Measurements from ENCODE around the gene MVB12B.

The MVB12B gene

DNA sequence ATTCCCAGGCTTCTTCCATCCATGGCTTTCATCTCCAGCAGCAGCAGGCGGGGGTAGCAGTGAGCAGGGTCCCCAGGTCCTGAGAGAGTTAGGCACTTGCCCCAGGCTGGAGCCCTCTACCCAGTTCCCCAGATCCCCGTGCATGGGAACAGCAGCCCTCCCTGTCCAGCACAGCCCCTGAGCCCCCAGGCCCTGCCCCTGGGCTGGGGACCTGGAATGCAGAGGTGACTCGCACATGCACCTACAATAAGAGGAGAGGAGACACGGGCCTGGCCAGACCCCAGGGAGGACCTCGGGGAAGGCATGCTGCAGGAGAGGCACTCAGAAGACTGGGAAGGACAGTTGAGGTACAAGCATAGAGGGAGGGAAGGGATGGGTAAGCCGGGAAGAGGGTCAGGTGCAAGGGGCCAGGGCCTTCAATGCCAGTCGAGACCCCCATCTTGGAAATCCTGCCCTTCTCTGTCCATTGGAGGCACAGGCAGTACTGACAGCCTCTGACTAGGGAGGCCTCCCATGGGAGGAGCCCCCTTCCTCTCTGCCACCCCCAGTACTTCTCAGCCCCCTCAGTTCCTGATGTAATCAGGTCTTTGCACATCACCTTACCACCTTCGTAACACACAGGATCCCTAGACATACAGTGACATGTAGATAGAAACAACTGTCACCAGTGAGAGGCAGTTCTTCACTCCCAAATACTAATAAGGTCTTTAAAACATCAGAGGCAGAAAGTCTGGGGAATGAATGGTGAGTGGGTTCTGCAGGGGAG, 151.8 kb downstream of the MVB12B start:
- DNase-seq, result no peak

DNA sequence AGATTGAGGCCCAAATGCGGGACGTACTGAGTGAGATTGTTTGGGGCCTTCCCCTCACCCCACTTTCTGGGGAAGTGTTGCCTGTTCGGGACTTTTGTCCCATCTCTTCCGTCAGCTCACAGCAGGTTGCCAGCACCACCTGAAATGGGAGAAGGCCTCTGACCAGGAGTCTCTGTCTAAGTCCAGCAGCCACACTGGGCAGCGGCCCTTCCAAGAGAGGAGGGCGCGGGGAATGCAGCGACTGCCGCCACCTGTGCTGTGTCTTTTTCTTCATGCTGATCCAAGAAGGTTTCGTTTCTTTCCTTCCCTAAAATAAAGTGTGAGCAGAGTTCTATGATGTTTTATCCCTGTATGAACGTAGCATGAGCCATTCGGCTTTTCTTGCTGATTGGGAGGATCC, 152.9 kb downstream of the MVB12B start:
- DNase-seq, result no peak

DNA sequence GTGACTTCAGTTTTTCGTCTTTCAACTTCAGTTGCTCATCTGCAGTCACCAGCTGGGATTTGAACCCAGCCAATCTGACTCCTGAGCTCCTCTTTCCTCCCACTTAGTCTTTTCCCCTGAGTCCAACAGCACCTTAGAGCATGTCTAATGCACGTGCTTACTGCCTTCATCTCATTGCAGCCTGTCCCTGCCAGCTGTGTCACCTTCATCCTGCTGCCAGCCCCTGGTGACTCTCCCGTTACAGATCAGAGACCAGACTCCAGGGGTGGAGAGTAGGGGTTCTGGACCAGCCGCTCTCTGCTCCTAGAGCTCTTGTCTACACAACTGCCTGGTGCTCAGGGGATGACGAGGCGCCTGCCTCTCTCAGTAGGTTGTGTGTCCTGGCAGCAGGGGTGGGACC, 154.2 kb downstream of the MVB12B start:
- DNase-seq, result no peak

DNA sequence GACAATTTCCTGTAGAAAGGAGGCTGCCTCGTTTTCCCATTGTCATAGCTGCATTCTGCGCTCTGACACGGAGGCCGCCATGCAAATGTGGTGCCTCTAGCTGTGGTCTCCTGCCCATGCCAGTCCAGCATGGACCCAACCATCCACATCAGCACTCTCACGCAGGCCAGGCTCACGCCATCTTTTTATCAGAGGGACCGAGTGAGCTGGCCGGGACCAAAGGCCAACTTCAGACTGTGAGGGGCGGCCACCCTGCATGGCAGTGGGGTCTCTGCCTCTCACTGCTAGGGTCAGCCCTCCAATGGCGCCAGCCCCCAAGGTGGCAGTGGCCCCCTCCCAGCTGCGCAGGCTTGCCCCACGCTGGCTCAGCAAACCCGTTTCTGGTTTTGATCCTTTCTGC, 155.2 kb downstream of the MVB12B start:
- DNase-seq, result no peak

DNA sequence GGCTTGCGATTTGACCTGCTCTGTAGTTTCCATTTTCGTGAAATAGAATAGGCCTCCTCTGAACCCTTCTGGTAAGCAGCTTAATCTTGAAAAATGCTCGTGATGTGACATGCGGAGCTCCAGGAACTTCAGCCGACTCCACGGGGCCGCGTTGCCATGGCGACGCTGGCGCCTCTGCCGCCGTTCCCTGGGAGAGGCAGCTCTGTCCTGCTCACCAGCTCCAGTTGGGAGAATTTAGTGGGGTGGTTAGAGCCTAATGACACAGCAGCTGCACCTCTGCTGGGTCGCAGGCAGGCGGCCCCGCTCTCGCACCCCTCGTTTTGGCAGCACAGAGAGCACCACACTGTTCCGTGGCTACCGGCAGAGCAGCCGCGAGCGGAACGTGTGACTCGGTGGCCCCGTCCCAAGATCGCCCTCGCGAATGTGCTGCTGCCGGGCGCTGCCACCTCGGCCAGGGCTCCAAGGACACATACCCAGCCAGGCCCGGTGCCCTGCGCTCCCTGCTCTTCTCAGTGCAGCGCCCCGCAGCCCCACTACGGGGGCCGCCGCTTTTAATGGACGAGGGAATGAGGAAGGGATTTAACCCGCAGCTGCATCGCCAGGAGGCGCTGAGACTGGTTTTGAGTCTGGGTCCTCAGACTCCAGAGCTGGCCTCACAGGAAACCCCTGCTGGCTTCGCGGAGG, 155.9 kb downstream of the MVB12B start:
- DNase-seq, result no peak

DNA sequence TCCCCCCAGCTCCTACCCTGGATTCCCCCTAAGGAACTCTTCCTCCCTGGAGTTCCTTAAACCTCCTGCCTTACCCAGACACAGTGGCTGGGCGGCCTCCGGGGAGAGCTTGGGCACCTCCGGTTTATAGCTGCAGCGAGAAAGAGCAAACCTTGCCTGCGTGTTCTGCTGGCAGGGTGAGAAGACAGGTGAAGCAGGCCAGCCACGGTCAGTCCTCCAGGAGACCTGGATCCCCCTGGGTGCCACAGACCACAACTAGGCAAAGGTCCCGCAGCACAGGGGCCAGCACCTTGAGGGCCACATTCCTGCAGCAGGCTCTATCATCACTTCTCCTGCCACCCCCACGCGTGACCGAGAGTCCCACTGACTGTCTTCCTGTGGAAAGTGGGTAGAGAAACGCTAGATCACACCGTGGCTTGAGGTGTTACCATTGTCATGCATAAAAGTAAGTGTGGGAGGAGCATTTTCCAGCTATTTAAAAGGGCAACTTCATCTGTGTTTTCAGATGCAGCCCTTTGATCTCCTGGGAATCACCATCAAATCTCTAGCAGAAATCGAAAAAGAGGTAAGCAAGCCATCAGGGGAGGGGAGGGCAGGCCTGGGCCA, 156.9 kb downstream of the MVB12B start:
- no peak for DNase-seq

DNA sequence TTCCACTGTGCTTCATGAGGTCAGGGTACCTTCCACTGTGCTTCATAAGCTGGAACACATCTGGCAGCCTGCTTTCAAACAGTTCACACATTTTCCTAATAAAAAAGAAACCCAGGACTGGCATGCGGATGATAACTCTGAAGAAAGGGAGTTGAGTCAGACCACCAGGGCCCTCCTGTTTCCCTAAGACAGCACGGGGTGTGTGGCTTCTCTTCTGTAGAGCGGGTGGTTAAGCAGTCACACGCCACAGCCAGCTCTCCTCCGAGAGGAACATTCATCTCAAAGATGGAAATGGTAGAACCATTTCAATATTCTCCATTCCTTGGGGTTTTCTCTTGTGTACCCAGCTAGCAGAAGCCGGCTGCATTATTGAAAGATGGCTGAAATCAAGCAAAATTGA, 159.0 kb downstream of the MVB12B start:
- DNase-seq, result no peak

DNA sequence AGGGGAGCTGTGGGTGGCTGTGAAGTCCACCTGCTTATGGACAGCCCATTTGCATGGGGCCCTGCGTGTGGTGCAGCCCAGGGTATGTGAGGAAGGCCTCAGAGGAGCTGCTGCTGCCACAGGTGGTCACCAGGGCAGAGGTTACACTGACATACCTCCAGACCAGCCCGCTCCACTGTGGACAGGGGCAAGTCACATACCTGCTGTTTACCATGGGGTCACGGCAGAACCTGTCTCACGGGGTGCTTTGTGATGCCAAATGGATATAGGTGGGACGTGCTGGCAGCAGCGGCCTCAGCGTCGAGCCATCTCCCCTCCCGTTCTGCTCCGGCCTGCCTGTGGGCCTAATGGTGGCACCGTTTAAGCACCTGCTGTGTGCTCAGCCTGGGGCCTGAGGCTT, 159.6 kb downstream of the MVB12B start:
- DNase-seq, result no peak

DNA sequence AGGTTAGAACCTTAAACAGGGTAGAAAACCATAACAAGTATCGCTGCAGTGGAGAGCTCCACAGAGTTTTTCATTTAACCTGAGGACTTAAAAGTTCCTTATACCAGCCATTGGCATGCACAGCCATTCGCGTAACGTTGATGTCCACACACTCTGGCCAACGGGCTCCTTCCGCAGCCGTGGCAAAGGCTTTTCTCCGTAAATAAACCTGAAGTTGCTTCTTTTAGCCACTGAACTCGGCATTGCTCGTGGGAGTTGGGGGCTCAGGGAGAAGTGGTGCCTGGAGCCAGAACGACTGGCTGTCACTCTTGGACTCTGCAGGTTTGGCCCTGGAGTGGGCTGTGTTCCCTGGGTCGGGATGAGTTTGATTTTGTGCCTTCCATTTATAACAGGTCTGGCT, 161.2 kb downstream of the MVB12B start:
- DNase-seq, result no peak

DNA sequence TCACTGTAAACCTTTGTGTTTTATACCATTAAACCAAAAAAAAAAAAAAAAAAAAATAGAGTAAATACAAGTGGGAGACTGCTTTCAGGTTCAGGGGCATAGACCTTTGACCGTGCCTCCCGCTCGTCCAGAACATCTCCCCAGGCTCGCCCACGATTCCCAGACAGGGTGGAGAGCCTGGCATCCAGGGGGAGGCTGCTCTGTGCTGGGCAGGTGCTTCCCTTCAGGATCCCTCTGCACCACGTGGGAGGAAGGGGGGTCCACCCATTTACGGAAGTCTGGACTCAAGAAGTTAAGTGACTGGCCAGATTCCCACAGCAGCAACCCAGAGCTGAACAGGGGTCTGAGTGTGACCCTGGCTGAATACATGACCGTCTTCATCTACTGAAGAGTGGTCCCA, 161.7 kb downstream of the MVB12B start:
- DNase-seq, result no peak

DNA sequence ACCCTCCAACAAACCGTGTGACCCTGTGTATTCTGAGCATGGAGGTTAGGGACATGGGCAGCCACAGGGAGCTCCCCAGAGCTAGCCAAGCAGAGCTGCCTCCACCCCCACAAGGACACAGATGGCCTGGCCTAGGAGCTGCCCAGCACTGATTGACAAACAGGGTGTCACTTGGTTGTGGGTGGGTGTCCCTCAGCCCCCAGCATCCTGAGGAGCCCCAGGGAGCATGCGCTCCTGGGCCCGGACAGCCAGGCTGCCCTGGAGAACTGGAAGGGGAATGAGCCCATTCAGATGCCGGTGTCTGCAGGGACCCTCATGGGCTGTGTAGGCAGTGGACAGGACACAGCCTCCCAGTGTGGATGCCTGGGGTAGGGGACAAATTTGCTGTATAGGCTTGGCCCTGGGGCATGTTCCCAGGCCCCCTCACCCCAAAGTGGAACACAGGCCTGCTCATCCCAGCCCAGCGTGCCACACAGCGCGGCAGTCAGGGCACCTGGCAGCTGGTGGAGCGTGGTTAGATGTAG, 162.3 kb downstream of the MVB12B start:
- DNase-seq, result no peak

DNA sequence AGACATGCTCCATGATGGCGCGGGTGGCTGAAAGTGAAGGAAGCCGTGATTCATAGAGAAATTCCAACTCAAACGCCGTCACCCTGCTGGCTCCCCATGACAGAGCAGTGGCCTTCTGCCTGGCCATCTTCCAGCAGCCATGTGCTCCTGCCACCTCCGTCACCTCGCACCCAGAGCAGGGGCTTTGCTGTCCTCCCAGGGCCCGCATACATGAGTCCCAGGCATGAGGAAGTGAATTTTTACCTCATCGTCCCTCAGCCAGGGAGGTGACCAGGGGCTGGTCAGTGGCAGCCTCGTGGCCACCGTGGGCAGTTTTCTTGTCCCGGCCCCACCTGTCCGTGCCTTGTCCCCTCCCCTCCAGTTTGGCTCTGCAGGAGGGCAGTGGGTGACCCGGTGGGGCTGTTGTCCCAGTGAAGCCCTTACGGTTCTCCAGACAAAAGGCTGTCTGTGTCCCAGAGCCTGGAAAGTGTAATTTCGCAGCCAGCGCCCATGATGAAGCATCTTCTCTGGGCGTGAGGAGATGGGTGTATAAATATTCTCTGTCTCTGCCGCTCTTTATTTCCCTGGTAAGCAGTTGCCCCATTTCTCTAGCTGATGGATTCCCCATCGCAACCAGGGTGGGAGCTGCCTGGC, 163.1 kb downstream of the MVB12B start:
- no peak for DNase-seq

DNA sequence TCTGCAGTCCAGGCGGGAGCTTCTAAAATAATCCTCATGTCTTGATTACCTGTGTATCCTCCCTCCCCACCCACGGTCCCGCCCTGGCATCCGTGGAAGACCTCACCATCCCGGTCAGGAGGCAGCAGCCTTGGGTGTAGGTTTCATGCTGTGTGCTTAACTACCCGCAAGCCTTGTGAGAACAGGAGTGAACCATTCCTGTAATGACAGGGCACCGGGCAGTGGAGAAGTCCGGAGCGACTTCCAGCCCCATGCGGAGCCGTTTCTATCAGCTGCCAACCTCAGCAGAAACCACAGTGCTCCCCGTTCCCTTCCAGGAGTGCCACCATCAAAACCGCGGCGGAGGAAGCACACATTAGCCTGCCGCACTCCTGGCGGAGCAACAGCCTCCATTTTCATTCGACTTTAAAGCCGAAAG, 163.6 kb downstream of the MVB12B start:
- no peak for DNase-seq

DNA sequence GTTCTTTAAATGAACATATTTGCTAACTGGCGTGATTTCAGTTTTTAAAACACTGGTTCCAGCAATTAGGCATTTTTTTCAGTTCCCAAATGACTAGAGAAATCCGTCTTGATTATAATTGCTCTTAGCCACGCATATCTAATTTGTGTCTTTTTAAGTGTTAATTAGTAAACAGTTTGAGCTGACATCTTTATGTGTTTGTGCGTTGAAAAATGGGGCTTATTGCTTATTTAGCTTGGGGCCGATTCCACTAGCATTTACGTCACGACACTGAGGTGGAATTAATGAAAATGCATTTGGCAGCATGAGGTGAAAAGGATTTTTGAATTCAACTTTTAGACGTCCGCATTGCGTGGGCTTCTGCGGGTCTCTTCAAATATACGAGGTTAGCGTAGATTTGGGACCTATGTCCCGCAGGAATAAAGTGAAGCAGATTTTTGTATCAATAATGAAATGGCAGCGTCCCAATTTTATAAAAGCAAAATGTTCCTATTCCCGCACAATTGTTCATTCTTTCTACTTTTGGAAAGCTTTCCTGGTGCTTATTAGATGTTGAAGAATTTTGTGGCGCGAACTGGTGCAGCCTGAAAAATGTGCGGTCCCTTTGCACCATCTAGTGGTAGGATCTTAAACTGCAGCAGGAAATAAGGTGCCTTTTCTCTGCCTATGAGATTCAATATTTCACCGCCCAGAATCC, 164.4 kb downstream of the MVB12B start:
- peak; percentile 80 for DNase-seq

DNA sequence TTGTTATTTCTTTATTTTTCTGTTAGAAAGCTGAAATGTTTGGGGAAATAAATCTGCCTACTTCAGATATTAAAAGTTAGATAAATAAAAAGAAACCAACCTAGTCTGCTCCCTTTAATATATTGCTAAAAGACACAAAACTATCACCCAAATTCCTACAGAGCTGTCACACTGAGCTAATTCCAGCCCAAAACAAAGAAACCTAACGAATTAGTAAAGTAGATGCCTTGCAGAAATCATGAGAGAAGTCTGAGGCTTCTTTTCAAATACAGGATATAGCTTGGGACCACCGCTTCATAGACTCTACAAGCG, 164.9 kb downstream of the MVB12B start:
- no peak for DNase-seq

DNA sequence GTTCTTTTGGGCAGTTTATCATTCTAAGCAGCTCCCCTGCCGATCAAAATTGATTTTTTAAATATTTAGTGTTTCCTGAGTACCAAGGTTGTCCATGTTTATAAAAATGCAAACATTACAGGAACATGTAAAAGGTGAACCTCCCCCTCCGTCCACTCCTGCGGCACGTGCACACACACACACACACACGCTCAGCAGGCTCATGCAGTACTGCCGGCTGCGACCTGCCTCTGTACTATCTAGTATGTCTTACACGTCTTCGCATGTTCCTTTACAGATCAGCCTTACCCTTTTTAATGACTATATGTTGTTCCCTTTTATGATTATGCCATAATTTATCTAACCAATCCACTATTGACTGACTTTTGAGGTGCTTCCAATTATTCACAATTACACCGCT, 165.3 kb downstream of the MVB12B start:
- no peak for DNase-seq

DNA sequence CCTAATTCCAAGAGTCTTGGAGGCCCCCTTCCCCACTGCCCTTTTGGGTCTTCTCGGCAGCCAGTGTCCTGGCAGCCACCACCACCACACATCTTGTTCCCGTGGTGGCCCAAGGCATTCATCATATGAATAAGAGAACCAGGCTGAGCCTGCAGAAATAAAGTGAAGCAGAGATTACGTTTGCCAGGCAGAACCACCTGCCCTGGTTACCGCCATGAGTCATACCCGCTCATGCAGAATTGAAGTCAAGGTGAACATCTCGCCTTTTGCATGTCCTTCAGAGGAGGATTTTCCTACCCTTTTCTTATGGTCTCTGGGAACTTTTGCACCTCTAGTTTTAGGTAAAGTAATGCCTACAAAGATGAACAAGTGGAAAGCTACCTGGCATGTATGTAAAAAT, 167.6 kb downstream of the MVB12B start:
- DNase-seq, result no peak

DNA sequence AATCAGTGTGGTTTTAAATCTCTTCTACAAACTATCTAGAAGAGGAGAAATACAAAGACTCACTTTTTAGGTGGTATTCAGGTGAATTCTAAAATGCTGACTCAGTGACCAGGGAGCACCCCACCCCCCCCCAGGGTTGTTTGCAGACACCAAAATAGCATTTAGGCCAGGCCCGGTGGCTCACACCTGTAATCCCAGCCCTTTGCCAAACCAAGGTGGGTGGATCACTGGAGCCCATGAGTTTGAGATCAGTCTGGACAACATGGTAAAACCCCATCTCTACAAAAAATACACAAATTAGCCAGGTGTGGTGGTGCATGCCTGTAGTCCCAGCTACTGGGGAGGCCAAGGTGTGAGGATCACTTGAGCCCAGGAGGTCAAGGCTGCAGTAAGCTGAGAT, 168.1 kb downstream of the MVB12B start:
- DNase-seq, result no peak

DNA sequence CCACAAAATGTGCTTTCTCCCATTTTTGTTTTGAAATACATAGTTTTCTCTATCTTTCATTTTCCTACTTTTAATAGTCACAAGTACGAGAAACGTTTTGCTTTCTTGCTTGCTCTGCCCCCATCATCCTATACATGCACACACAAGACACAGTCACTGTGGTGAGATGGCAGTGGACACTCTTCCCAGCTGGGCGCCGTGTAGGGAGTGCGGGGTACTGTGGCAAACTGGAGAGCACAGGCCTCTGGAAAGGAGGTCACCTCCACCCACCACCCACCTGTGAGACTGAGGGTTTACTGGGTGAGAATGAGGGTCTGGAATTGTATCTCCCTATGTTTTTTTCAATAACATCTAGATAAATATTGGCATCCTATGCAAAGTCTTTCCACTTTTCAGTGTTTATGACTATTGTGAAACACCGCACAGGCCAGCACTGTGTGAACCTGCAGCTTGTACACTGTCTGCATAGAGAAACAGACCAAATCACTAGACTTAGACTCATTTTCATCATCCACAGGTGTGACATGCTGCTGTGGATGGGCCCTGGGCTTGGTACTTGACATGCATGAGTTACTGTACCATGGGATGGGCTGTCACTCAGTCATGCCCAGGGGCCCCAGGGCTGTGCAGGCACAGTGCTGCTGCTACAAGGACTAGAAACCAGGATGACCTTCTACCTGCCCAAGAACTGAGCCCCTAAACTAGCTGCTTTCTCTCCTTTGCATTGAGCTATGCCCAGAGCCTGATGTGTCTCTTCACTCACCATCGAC, 169.0 kb downstream of the MVB12B start:
- no peak for DNase-seq

DNA sequence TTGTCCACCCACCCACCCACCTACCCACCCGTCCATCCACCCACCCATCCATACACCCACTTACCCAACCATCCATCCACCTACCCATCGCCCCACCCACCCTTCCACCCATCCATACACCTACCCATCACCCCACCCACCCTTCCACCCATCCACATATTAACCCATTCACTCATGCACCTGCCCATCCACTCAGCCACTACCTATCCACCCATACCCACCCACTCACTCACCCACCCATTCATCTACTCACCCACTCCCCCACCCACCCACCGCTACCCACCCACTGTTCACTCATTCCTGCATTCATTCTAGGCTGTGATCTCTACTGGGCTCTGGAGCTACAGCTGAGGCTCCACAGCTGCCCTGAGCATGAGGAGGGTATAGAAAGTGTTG, 169.6 kb downstream of the MVB12B start:
- no peak for DNase-seq

DNA sequence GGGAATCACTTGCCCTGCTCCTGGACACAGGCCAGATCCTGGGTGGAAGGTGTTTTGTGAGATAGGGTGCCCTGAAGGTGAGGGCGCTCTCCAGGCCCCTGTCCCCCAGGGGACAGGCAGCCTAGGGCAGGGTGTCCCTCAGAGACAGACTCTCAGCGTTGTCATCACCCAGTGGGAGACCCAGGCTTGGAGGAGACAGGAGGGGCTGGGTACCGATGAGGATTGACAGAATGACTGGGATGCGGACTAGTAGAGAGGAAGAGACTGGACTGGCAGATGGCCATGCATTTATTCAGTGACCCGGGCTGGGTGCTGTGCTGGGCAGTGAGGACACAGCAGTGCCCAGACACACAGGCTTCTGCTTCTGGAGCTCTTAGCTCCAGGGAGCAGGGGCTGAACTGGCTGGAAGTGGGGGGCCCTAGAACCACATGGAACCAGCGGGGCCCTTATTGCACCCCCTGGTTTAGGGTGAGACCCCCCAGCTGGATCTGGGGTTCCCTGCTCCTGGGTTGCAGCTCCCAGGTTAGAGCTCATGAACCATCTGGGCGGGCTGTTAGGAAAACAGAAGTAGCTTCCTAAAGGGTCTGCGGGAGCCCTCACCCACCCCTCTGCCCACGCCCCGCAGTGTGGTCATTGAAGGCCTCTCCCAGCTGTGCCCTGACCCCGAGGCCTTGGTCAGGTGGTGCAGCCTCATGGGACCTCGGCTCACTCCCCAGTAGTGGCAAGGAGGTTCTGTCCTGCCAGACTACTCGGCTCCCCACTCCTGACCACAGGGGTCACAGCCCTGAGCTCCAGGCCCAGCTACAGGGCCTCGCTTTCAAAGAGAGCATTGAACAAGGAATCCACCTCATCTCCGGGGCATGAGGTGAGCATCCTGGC, 170.4 kb downstream of the MVB12B start:
- no peak for DNase-seq

Data from activated effector memory CD4-positive, alpha-beta T cell treated with anti-CD3 and anti-CD28 coated beads, Interleukin-2, amount 50 U/mL, for 16 hours (primary cell).